Hematopoietic multipotent progenitor cell treated with erythropoietin and hydrocortisone succinate and interleukin-3 and kit ligand, for 6 days (in vitro differentiated cells): ENCODE measurements around the gene RPS21.
"Not testable (repeated sequence)": the region's sequence is repeated elsewhere in the genome, so short reads cannot be mapped to it uniquely, and the experiment has no call there.

Experiments used
- DNase-seq: peaks from one replicate; pipeline ENCODE4 v3.0.0-alpha.2; 2015

Gene RPS21

GRCh38 chr20:62413025-62413570, 26.2 kb downstream of the RPS21 start:
- no peak for DNase-seq

GRCh38 chr20:62413896-62414481, 27.1 kb downstream of the RPS21 start:
- DNase-seq: peak; percentile 33

GRCh38 chr20:62415354-62416111, 28.6 kb downstream of the RPS21 start:
- no peak for DNase-seq

GRCh38 chr20:62416651-62417637, 30.0 kb downstream of the RPS21 start:
- DNase-seq: no peak

GRCh38 chr20:62417981-62418708, 31.2 kb downstream of the RPS21 start:
- DNase-seq: no peak

- peak; percentile 52 for DNase-seq
These were observed 32.0 kb downstream of the RPS21 start for GRCh38 chr20:62418709-62419487.

- DNase-seq: no peak
These were observed 32.9 kb downstream of the RPS21 start for GRCh38 chr20:62419759-62420158.

GRCh38 chr20:62420846-62421715, 34.2 kb downstream of the RPS21 start:
- DNase-seq: no peak

GRCh38 chr20:62421716-62421990, 34.8 kb downstream of the RPS21 start:
- DNase-seq: no peak

- no peak for DNase-seq
These were observed 35.9 kb downstream of the RPS21 start for GRCh38 chr20:62422636-62423325.

GRCh38 chr20:62423326-62423706, 36.4 kb downstream of the RPS21 start:
- peak; percentile 44 for DNase-seq

GRCh38 chr20:62424249-62425107, 37.6 kb downstream of the RPS21 start:
- DNase-seq: no peak

- no peak for DNase-seq
These were observed 38.6 kb downstream of the RPS21 start for GRCh38 chr20:62425281-62426058.

- not testable (repeated sequence) for DNase-seq
These were observed 39.1 kb downstream of the RPS21 start for GRCh38 chr20:62426059-62426348.

- no peak for DNase-seq
These were observed 39.8 kb downstream of the RPS21 start for GRCh38 chr20:62426699-62427131.

- DNase-seq: no peak
These were observed 40.5 kb downstream of the RPS21 start, which contains the start of gene RBBP8NL for GRCh38 chr20:62427172-62428001. Gene RBBP8NL (minus strand): TSS chr20:62427539. CDS start chr20:62419647, 7,892 bp downstream.

- no peak for DNase-seq
These were observed 41.1 kb downstream of the RPS21 start for GRCh38 chr20:62428002-62428372.
